Measurements from ENCODE around the gene LRSAM1.

- TF ChIP-seq POLR2AphosphoS5 (IDR thresholded peaks at IDR 0.05; ENCODE audit: borderline replicate concordance, low read depth, low read length), result no peak
- TF ChIP-seq EZH2 (IDR thresholded peaks at IDR 0.05), result no peak
- TF ChIP-seq FOXP2 (optimal IDR thresholded peaks at IDR 0.05; ENCODE audit: control extremely low read depth, extremely low read length, insufficient read depth), result no peak
These were observed 27.8 kb upstream of the LRSAM1 start for GRCh38 chr9:127423476-127423933.

Data from SK-N-MC (cell line).